CD14-positive monocyte (primary cell): ENCODE data around the gene MARCHF3. TPM values are rescaled to one million over a fixed set of nuclear protein-coding genes. Genes with fewer than 3 reads are reported as not detected.

Experiments
- DNase-seq, 3 donors: peaks; one replicate each; pipeline ENCODE4 v3.0.0-alpha.2; 2011 to 2022
- H2AFZ ChIP-seq: 2 replicates; pipeline ENCODE4 v1.6.0; 2012; ENCODE audit warnings: mild to moderate bottlenecking, low read depth, low read length, inconsistent platforms; ENCODE audit not compliant: insufficient read depth, poor library complexity, severe bottlenecking
- H3K27ac ChIP-seq, 2 donors: 1 replicate in 1 of 2; 2 replicates in 1 of 2; pipeline ENCODE4 v1.5.1; 2012 to 2013; ENCODE audit warnings: low read length in 2 of 2, control low read depth in 1 of 2, inconsistent platforms in 1 of 2, low read depth in 1 of 2, mild to moderate bottlenecking in 1 of 2
- H3K27me3 ChIP-seq, 2 donors: one replicate each; pipeline versions ENCODE4 v1.6.0 to v1.6.1; 2011 to 2013; ENCODE audit warnings: low read length in 2 of 2; ENCODE audit not compliant: control insufficient read depth in 2 of 2, insufficient read depth in 2 of 2
- H3K36me3 ChIP-seq, 2 donors: replicated peaks in 1 of 2; 1 replicate in 1 of 2; 2 replicates in 1 of 2; pipeline versions ENCODE4 v1.5.1 to v1.6.1; 2012 to 2013; ENCODE audit warnings: low read length in 2 of 2, control low read depth in 1 of 2, inconsistent platforms in 1 of 2, mild to moderate bottlenecking in 1 of 2; ENCODE audit not compliant: insufficient read depth in 2 of 2, control insufficient read depth in 1 of 2
- H3K4me1 ChIP-seq, 2 donors: 1 replicate in 1 of 2; 2 replicates in 1 of 2; pipeline versions ENCODE4 v1.5.1 to v1.6.1; 2012 to 2013; ENCODE audit warnings: low read length in 2 of 2, control low read depth in 1 of 2, inconsistent platforms in 1 of 2, mild to moderate bottlenecking in 1 of 2, moderate library complexity in 1 of 2; ENCODE audit not compliant: insufficient read depth in 2 of 2, control insufficient read depth in 1 of 2
- H3K4me2 ChIP-seq: replicated peaks from 2 replicates; pipeline ENCODE3; 2012; ENCODE audit warnings: low read length, moderate library complexity, mild to moderate bottlenecking; ENCODE audit not compliant: poor library complexity, severe bottlenecking; ENCODE audit errors: extremely low read depth
- H3K4me3 ChIP-seq, 3 experiments: fragments of 200-600 bp in 1 of 3; sonication (generic) in 1 of 3; replicated peaks in 1 of 3; 1 replicate in 2 of 3; 2 replicates in 1 of 3; pipeline ENCODE4 v1.5.1; 2011 to 2013; ENCODE audit warnings: low read length in 3 of 3, mild to moderate bottlenecking in 3 of 3, control low read depth in 2 of 3, low read depth in 2 of 3, inconsistent platforms in 1 of 3, moderate library complexity in 1 of 3
- H3K79me2 ChIP-seq: 2 replicates; pipeline ENCODE4 v1.6.0; 2012; ENCODE audit warnings: mild to moderate bottlenecking, control low read depth, inconsistent platforms, low read length, moderate library complexity; ENCODE audit not compliant: insufficient read depth
- H3K9ac ChIP-seq: 2 replicates; pipeline ENCODE4 v1.6.0; 2017; ENCODE audit warnings: low read length, mild to moderate bottlenecking; ENCODE audit not compliant: insufficient read depth, poor library complexity, severe bottlenecking
- H3K9me3 ChIP-seq, 2 donors: replicated peaks in 1 of 2; 1 replicate in 1 of 2; 2 replicates in 1 of 2; pipeline versions ENCODE4 v1.5.1 to v1.6.1; 2012 to 2013; ENCODE audit warnings: low read length in 2 of 2, control low read depth in 1 of 2; ENCODE audit not compliant: control insufficient read depth in 1 of 2, insufficient read depth in 1 of 2
- H4K20me1 ChIP-seq: 2 replicates; pipeline ENCODE4 v1.6.0; 2012; ENCODE audit warnings: mild to moderate bottlenecking, low read length, control low read depth, moderate library complexity; ENCODE audit not compliant: insufficient read depth
- H3K27ac Mint-ChIP-seq, 7 donors: one replicate each; pipeline ENCODE4 v1.8.0; 2020; ENCODE audit warnings: mild to moderate bottlenecking in 7 of 7, mixed read lengths in 7 of 7, moderate library complexity in 6 of 7, inconsistent platforms in 2 of 7
- H3K27me3 Mint-ChIP-seq, 3 donors: one replicate each; pipeline ENCODE4 v1.8.0; 2021 to 2022; ENCODE audit warnings: low read depth in 3 of 3, mild to moderate bottlenecking in 3 of 3, mixed read lengths in 3 of 3, moderate library complexity in 3 of 3, inconsistent platforms in 1 of 3
- H3K36me3 Mint-ChIP-seq, 2 donors: one replicate each; pipeline ENCODE4 v1.8.0; 2020; ENCODE audit warnings: mixed read lengths in 2 of 2, inconsistent platforms in 1 of 2, mild to moderate bottlenecking in 1 of 2
- H3K4me1 Mint-ChIP-seq: one replicate; pipeline ENCODE4 v1.8.0; 2020; ENCODE audit warnings: mild to moderate bottlenecking, mixed read lengths
- H3K4me3 Mint-ChIP-seq, 2 donors: one replicate each; pipeline ENCODE4 v1.8.0; 2020; ENCODE audit warnings: mild to moderate bottlenecking in 2 of 2, mixed read lengths in 2 of 2, moderate library complexity in 1 of 2
- H3K9me3 Mint-ChIP-seq, 7 donors: one replicate each; pipeline ENCODE4 v1.8.0; 2020 to 2022; ENCODE audit warnings: mixed read lengths in 7 of 7, mild to moderate bottlenecking in 6 of 7, moderate library complexity in 6 of 7, inconsistent platforms in 2 of 7
- WGBS: methylation state at CpG from one replicate; pipeline ENCODE4 v1.1.5; 2013; ENCODE audit warnings: missing lambda C conversion rate; ENCODE audit not compliant: insufficient coverage; 5-methylcytosine and 5-hydroxymethylcytosine counted together
- intact Hi-C, 2 donors: fragments of 100-400 bp; cut with micrococcal nuclease; formaldehyde crosslinking; loops; one replicate each; pipeline versions ENCODE4 v1.15.0 to v1.15.1; 2023
- polyA plus RNA-seq, 3 donors: library from polyadenylated mRNA; depleted of rRNA in 1 of 3; unstranded in 2 of 3; stranded (reverse) in 1 of 3; fragments of 300-500 nt in 2 of 3; fragments of >200 nt in 1 of 3; fragmentation: Illumina TruSeq in 2 of 3; gene quantifications; 1 replicate in 2 of 3; 2 replicates in 1 of 3; pipeline ENCODE4 v1.2.3, GENCODE V29; 2012 to 2021
- TF ChIP-seq, protein P1 (sequence below): fragments of 200-600 bp; IDR thresholded peaks from one replicate; pipeline ENCODE4 v1.8.0; 2022; ENCODE audit warnings: antibody characterized with exemption, mild to moderate bottlenecking

MARCHF3 gene
- polyA plus RNA-seq, 3 donors = 0.88 to 1.6 (median 0.96) TPM

DNA sequence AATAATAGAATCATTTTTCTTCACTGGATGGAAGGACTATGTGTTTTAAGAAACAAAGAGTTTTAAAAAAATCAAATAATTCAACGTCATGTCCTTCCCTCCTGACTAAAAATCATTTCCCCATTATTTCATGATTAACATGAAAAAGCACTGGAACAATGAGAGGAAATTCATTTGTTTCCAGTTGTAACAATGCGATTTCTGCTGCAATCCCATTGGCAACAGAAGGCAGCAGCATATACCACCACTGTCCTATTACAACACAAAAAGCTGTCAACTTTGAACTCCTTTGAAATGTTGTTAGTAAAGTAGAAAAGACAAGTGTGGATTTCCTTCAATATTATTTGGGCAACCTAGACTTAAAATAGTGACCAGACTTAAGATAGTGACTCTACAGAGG, 39.9 kb upstream of the MARCHF3 start:
- Histone ChIP-seq H3K27me3 (no peaks in the 10 kb centered on the region), H3K4me1 (peaks cover 10% of the 10 kb centered on the region in 2 donors), H2AFZ (no peak overlapping the region), H3K9ac (no peak overlapping the region), H4K20me1 (no peaks in the 10 kb centered on the region), H3K9me3 (no peaks in the 10 kb centered on the region), H3K4me3 (no peak overlapping the region), H3K36me3 (no peaks in the 10 kb centered on the region), H3K79me2 (no peaks in the 10 kb centered on the region), H3K4me2 (no peak overlapping the region), H3K27ac (no peak overlapping the region)
- intact Hi-C loops = no loop called here
- peaks cover 13% of the 10 kb centered on the region for H3K4me1 Mint-ChIP-seq
- TF ChIP-seq, protein P1, sequence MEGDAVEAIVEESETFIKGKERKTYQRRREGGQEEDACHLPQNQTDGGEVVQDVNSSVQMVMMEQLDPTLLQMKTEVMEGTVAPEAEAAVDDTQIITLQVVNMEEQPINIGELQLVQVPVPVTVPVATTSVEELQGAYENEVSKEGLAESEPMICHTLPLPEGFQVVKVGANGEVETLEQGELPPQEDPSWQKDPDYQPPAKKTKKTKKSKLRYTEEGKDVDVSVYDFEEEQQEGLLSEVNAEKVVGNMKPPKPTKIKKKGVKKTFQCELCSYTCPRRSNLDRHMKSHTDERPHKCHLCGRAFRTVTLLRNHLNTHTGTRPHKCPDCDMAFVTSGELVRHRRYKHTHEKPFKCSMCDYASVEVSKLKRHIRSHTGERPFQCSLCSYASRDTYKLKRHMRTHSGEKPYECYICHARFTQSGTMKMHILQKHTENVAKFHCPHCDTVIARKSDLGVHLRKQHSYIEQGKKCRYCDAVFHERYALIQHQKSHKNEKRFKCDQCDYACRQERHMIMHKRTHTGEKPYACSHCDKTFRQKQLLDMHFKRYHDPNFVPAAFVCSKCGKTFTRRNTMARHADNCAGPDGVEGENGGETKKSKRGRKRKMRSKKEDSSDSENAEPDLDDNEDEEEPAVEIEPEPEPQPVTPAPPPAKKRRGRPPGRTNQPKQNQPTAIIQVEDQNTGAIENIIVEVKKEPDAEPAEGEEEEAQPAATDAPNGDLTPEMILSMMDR = no peak
- H3K4me3 Mint-ChIP-seq = no peak overlapping the region
- H3K27ac Mint-ChIP-seq = no peak overlapping the region
- H3K9me3 Mint-ChIP-seq = peaks cover 0 to 3% (median 0%) of the 10 kb centered on the region in 7 donors
- no peak for DNase-seq
- no CpG with 5 or more reads among the region's 2 CpGs for WGBS
- H3K27me3 Mint-ChIP-seq = peaks cover 3 to 9% (median 4%) of the 10 kb centered on the region in 3 donors
- H3K36me3 Mint-ChIP-seq = no peaks in the 10 kb centered on the region

- 93% methylated on average over 1 of the region's 2 CpGs for WGBS
- Mint-ChIP-seq H3K4me1 (peaks cover 10% of the 10 kb centered on the region), H3K4me3 (no peak overlapping the region), H3K9me3 (peaks cover 0 to 3% (median 0%) of the 10 kb centered on the region in 7 donors), H3K36me3 (no peaks in the 10 kb centered on the region), H3K27ac (peak overlapping the region in 1 of 7 donors; percentile 1), H3K27me3 (peaks cover 0 to 6% (median 3%) of the 10 kb centered on the region in 3 donors)
- no peaks in the 10 kb centered on the region for H4K20me1 ChIP-seq
- H3K4me1 ChIP-seq = peaks cover 7 to 8% of the 10 kb centered on the region in 2 donors
- H3K4me2 ChIP-seq = no peak overlapping the region
- no peaks in the 10 kb centered on the region for H3K27me3 ChIP-seq
- H3K36me3 ChIP-seq = no peaks in the 10 kb centered on the region
- TF ChIP-seq, protein P1 = no peak
- no peaks in the 10 kb centered on the region for H3K9me3 ChIP-seq
- H3K4me3 ChIP-seq = no peak overlapping the region
- H3K9ac ChIP-seq = no peak overlapping the region
- no peaks in the 10 kb centered on the region for H3K79me2 ChIP-seq
- no peak overlapping the region for H3K27ac ChIP-seq
- DNase-seq = no peak
- H2AFZ ChIP-seq = no peak overlapping the region
- intact Hi-C loops = no loop called here
Observed at GRCh38 chr5:127068493-127069214, 38.3 kb upstream of the MARCHF3 start.
